HG03139 (cell line): ENCODE results near the gene ZNF644.
"Not testable (repeated sequence)": the region's sequence is repeated elsewhere in the genome, so short reads cannot be mapped to it uniquely, and the experiment has no call there.

Experiments
- ATAC-seq: cut with Tn5 transposase; IDR thresholded peaks from one replicate; pipeline ENCODE4 v1.9.1; 2021; ENCODE audit not compliant: unreplicated experiment

The ZNF644 gene

GRCh38 chr1:90928231-90928630 is 93.6 kb downstream of the ZNF644 start:
- not testable (repeated sequence) for ATAC-seq

- ATAC-seq, result not testable (repeated sequence)
Observed at GRCh38 chr1:90927674-90928073, 94.2 kb downstream of the ZNF644 start.

DNA sequence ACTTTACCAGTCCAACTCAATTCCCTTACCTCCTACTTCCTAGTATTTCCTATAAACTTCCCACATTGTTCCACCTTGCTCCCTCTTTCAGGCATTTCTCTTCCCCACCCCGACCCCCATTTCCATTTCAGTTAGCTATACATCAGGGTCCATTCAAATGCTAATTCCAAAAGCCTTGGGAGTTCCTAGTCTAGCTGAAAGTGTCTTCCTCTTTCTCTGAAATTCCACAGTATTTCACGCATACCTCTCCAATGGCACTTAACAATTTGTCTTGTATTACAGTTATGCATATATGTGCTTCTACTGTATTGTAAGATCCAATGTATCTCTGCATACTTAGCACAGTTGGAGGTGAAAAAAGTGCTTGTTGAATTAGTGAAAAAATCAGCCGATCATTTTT is 94.9 kb downstream of the ZNF644 start:
- ATAC-seq, result no peak

- ATAC-seq, result no peak
Observed at GRCh38 chr1:90925928-90926869, 95.6 kb downstream of the ZNF644 start.

GRCh38 chr1:90924982-90925381 is 96.9 kb downstream of the ZNF644 start:
- ATAC-seq, result no peak

DNA sequence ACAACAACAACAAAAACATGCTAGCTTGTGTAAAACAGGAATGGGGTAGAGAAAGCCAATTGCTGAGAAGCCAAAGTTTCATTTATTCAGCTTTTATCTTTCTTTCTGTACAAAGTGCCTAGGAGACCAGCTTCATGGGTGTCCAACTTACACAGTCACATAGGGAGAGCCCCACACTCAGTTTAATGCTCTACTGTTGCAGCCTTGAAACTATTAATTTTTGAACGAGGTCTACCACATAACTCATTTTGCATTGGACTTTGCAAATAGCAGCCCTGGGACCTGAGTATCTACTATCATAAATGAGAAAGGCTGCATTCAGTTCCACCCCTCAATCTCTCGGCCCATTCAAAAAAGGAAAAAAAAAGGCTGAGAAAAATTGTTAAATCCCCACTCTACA is 98.8 kb downstream of the ZNF644 start:
- no peak for ATAC-seq

DNA sequence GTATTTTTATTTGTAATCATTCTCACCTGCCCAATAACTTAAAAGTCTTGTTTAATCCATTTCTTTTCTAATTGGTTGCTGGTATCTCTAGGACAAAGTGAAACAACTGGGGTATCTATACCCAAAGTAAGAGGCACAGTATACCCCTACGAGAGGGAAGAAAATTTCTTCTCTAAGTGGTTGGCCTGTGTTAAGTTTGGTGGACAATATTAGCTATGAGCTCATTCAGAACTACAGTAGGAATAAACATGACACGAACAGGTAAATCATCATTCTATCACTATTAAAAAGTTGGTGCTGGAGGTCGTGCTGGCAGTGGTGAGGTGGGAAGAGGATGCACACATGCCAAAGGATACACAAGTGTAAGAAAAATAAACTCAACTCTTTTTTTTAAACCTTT is 99.6 kb downstream of the ZNF644 start:
- no peak for ATAC-seq

GRCh38 chr1:90919900-90920299 is 101.9 kb downstream of the ZNF644 start:
- ATAC-seq, result no peak

DNA sequence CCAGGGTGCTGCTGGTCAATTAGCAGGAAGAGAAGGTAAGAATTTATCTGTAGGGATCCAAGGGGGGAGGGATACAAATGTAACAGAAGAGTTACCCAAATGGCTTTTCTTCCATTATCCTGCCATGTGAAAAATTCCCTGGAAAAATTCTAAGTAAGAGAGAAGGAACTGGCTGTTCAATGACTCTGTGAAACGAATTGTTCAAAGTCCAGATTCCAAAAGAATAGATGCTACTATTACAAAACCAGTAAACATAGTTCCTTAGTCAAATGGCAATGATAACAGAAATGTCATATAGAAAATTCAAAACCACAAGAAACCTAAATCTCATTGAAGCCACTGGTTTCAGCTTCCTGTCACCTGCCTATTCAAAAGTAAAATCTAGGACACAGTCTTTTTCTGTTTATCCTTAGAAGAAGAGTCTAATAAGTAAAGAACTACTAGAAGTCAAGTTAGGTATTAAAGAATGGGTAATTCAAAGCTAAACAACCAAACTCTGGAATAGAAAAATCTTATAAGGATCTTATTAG is 102.6 kb downstream of the ZNF644 start:
- peak; percentile 47 for ATAC-seq

- ATAC-seq, result no peak
Observed at GRCh38 chr1:90911353-90911752, 110.5 kb downstream of the ZNF644 start.

DNA sequence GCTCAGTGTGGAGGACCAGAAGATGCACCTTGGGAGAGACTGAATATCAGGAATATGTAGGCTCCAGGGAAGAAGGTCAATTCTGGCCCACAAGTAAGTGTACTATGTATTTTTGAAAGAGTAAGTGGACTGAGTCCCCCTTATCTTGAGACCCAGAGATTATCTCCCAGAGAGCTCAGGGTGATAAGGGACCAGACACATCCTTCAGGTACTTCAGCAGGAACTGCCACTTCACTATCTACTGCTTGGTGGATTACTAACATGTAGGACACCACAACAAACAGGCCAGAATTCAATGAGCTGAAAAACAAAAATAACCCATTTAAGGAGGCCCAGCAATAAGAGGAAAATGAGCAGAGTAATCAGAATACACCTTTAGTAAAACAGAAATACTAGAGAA is 119.2 kb downstream of the ZNF644 start:
- no peak for ATAC-seq

- ATAC-seq, result no peak
Observed at GRCh38 chr1:90899263-90899662, 122.6 kb downstream of the ZNF644 start.

DNA sequence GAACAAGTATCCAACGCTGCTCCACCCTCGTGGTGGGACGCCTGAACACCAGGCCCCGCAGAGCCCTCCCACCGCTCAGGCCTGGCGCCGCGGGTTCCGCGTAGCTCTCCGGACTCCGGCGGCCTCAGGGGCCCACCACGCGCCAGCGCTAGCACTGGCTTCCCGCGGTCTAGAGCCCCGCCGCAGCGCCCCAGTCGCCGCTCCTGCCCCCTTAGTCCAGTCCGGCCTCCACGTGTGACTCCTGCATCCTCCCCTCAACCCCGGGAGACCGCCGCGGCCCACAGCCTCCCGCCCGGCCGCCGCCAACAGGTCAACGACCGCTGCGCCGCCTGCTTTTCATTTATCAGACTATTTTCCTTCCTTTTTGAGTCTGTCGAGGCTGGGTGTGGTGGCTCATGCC is 128.2 kb downstream of the ZNF644 start:
- not testable (repeated sequence) for ATAC-seq

DNA sequence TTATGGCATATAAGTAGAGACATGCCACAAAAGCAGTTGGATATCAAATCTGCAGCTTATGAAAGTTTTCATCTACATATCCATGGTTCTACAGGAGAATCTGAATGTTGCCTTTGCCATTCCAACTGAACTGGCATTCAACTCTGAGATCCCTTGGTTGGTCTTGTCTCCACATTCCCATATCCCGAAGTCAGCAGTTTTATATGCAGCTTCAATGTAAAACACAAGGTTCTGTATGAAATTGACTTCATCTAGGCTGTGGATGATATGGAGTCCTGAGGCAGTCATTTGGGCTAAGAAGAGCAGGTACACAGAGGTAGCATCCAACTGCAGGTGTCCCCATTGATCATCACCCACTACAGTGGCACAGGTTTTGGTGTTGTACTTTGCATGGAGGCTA is 129.0 kb downstream of the ZNF644 start:
- not testable (repeated sequence) for ATAC-seq

DNA sequence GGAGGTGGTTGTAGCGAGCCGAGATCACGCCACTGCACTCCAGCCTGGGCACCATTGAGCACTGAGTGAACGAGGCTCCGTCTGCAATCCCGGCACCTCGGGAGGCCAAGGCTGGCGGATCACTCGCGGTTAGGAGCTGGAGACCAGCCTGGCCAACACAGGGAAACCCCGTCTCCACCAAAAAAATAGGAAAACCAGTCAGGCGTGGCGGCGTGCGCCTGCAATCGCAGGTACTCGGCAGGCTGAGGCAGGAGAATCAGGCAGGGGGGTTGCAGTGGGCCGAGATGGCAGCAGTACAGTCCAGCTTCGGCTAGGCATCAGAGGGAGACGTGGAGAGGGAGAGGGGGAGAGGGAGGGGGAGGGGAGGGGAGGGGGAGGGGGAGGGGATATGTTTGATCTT is 129.6 kb downstream of the ZNF644 start:
- ATAC-seq, result not testable (repeated sequence)

- not testable (repeated sequence) for ATAC-seq
Observed at GRCh38 chr1:90891756-90892155, 130.1 kb downstream of the ZNF644 start.

GRCh38 chr1:90882221-90882620 is 139.6 kb downstream of the ZNF644 start:
- ATAC-seq, result no peak

DNA sequence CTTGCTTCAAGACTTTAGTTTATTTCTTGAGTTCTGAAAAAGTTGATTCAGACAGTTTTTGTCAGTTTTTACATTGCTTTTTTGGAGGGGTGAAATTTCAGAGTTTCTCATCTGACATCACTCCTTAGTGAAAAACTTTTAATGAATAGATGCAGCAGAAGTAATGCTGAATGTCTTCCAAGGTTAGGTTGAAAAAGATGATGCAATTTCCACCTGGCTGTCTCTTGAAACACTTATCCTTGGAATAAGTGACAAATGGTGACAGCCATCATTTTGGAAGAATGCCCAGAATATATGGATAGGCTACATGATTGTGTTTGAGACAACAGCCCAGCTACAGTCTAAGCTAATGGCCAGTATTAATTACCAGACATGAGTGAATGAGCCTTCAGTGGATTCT is 140.8 kb downstream of the ZNF644 start:
- no peak for ATAC-seq

- ATAC-seq, result no peak
Observed at GRCh38 chr1:90879281-90879680, 142.6 kb downstream of the ZNF644 start.

- no peak for ATAC-seq
Observed at GRCh38 chr1:90876101-90876500, 145.7 kb downstream of the ZNF644 start.
